ENCODE measurements around the gene MARF1. TPM values are rescaled to one million over a fixed set of nuclear protein-coding genes. Genes with fewer than 3 reads are reported as not detected.

The MARF1 gene
- total and polyA plus RNA-seq, 2 of the 8 experiments (the other 6 are each of a cell fraction or from before 2014, with no cell fraction given), result 5.6 to 31.4 TPM

DNA sequence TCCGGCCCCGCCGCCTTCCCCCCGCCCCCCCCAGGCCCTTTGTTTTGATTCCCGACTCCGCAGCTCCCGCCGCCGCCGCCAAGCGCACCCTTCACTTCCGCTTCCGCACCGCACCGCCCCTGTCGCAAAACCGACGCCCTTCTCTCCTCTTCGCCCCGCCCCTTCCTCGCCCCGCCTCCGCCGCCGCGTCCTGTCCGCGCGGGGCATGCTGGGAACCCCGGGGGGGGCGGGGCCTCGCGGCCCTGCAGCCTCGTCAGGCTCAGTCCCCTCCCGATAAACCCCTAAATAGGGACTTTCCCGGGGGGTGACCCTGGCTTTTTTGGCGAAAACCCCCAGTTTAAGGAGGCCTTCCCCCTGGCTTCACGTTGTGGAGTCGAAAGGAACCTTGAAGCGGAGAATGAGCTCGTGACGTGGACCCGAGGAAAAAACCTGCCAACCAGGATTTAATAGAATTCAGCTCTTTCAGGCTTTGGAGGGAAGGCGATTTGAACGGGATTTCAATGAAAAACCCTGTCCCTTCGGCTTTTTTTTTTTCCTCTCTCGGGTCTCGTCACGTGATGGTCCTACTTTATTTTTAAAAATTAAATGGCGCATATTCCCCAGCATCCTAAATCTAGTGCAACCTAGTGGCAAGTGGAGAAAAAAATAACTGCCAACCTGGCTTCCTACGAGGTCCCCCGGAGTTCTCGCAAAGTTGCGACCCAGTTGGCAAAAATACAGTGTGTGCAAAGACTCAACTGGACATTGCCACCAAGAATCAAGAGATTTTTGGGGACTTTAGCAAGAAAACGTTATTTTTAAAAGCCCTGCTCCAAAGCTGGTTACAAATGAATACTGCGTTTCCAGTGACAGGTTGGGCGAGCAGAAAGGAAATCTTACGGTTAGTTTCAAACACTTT lies at the start of gene MARF1 (continued):
- TF ChIP-seq POLR2A (IDR thresholded peaks at IDR 0.05; ENCODE audit: control extremely low read depth in 1 of 2, low read depth in 2 of 2, low read length in 2 of 2) (peak; percentile 86 to 91), SIRT6 (IDR thresholded peaks at IDR 0.05; ENCODE audit: low read length) (no peak), SIX5 (IDR thresholded peaks at IDR 0.05; ENCODE audit: low read depth, low read length) (no peak), TAF1 (IDR thresholded peaks at IDR 0.05; ENCODE audit: low read depth, low read length) (peak; percentile 68; the same call in 1 of the 2 replicates), KDM5A (IDR thresholded peaks at IDR 0.05; ENCODE audit: low read length) (no peak), CHD7 (IDR thresholded peaks at IDR 0.05; ENCODE audit: insufficient replicate concordance, low read length) (no peak), BCL11A (IDR thresholded peaks at IDR 0.05; ENCODE audit: low read depth in 2 of 2, low read length in 2 of 2) (no peak), TEAD4 (IDR thresholded peaks at IDR 0.05; ENCODE audit: low read depth, low read length) (no peak), BACH1 (IDR thresholded peaks at IDR 0.05; ENCODE audit: low read length) (no peak), E2F6 (IDR thresholded peaks at IDR 0.05) (no peak)

Data from H1 (cell line).